Tongue (tissue), 2 donors: ENCODE measurements around the gene PIK3R5. TPM values are rescaled to one million over a fixed set of nuclear protein-coding genes. Genes with fewer than 3 reads are reported as not detected.

Experiments used
- DNase-seq: peaks from one replicate; pipeline ENCODE4 v3.0.0-alpha.2; 2015
- total RNA-seq: library from RNA; depleted of rRNA; stranded (reverse); fragments of >200 nt; gene quantifications from one replicate; pipeline ENCODE4 v1.2.3, GENCODE V29; 2014

PIK3R5 gene
- total RNA-seq, 1 donor from 2014 or later: 1.5 TPM

- DNase-seq: no peak
These were observed 41.7 kb downstream of the PIK3R5 start for GRCh38 chr17:8923762-8924161.

GRCh38 chr17:8922928-8923327 lies 42.6 kb downstream of the PIK3R5 start:
- DNase-seq: no peak

- DNase-seq: peak; percentile 41
These were observed 43.1 kb downstream of the PIK3R5 start for GRCh38 chr17:8922451-8922850.

- no peak for DNase-seq
These were observed 44.4 kb downstream of the PIK3R5 start for GRCh38 chr17:8921147-8921546.

- DNase-seq: no peak
These were observed 46.6 kb downstream of the PIK3R5 start for GRCh38 chr17:8918807-8919465.

- DNase-seq: no peak
These were observed 49.0 kb downstream of the PIK3R5 start for GRCh38 chr17:8916466-8916865.

GRCh38 chr17:8914554-8914953 lies 51.0 kb downstream of the PIK3R5 start:
- no peak for DNase-seq

- no peak for DNase-seq
These were observed 51.6 kb downstream of the PIK3R5 start for GRCh38 chr17:8913879-8914278.

- DNase-seq: no peak
These were observed 52.4 kb downstream of the PIK3R5 start for GRCh38 chr17:8913091-8913490.

- no peak for DNase-seq
These were observed 53.2 kb downstream of the PIK3R5 start for GRCh38 chr17:8912084-8912981.

- DNase-seq: no peak
These were observed 54.4 kb downstream of the PIK3R5 start for GRCh38 chr17:8910969-8911604.

- no peak for DNase-seq
These were observed 55.8 kb downstream of the PIK3R5 start for GRCh38 chr17:8909586-8910270.

- DNase-seq: no peak
These were observed 60.2 kb downstream of the PIK3R5 start for GRCh38 chr17:8905331-8905730.

- no peak for DNase-seq
These were observed 60.8 kb downstream of the PIK3R5 start for GRCh38 chr17:8904686-8905085.

- DNase-seq: no peak
These were observed 61.3 kb downstream of the PIK3R5 start for GRCh38 chr17:8904201-8904600.

- no peak for DNase-seq
These were observed 64.6 kb downstream of the PIK3R5 start for GRCh38 chr17:8900626-8901585.

- DNase-seq: no peak
These were observed 65.3 kb downstream of the PIK3R5 start for GRCh38 chr17:8900207-8900606.

- no peak for DNase-seq
These were observed 66.9 kb downstream of the PIK3R5 start for GRCh38 chr17:8898636-8899035.

- no peak for DNase-seq
These were observed 67.4 kb downstream of the PIK3R5 start for GRCh38 chr17:8898126-8898525.

GRCh38 chr17:8896641-8897635 lies 68.6 kb downstream of the PIK3R5 start:
- no peak for DNase-seq
